ENCODE data around the gene MYL3.
A peak's percentile ranks its signal among the peaks of the same experiment; 100 is the strongest.

The MYL3 gene

DNA sequence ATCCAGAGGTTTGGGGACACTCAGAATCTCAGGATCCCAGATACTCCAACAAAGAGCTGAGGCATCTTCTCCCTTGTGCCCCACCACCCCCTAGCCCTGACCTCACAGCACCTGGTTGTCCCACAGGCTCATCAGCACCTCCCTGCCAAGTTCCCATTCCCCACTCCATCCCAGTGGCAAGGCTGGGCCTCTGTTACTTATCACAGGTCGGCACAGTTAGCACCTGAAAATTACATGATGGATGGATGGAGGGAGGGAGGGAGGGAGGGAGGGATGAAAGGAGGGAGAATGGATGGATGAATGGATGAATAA, 12.8 kb downstream of the MYL3 start:
- TF ChIP-seq CTCF (IDR thresholded peaks at IDR 0.05; ENCODE audit: unreplicated experiment in 3 of 3), result no peak
- peaks cover 50% of the 10 kb centered on the region for H3K4me1 Mint-ChIP-seq
- H3K36me3 Mint-ChIP-seq (ENCODE audit: low read depth), result no peaks in the 10 kb centered on the region
- peak overlapping the region; percentile 93 to 99 (median 99) for H3K27ac Mint-ChIP-seq
- H3K9me3 Mint-ChIP-seq, result no peaks in the 10 kb centered on the region
- H3K4me3 Mint-ChIP-seq, result no peak overlapping the region
- H3K27me3 Mint-ChIP-seq (ENCODE audit: low read depth), result peaks cover 7% of the 10 kb centered on the region

DNA sequence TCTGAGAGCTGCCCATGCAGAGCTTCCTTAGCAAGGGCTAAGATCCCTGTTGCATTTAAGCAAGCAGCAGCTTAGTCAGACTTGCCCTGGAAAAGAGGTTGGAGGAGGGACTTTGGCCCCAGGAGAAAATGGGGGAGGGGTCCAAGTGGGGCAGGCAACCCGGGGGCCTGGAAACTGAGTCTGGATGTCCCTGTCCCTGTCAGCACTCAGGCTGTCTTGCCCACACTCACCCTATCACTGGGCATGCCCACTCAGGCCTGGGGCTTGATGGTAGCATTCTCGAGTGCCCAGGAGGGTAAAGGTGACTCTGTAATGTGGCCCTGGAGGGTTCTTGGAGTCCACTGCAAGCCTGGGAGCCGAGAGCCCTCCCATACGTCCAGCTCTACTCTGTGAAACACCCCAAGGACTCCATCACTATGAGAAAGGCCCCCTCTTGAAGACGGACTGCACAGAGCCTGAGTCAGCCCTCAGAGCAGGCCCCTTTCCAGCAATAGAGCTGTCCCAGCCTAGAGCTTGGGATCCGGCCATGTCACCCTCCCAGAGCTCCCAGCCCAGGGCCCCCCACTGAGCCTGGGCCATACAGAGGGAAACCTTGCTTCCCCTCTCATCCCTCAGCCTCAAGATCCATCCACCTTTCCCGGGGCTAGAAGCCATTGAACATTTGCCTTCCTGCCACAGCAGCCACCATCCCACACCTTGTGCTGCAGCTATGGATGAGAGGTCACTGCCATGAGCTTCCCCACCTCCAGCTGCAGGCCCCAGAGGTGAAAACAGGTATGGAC, 13.4 kb downstream of the MYL3 start:
- no peak for TF ChIP-seq CTCF (IDR thresholded peaks at IDR 0.05; ENCODE audit: unreplicated experiment in 3 of 3)
- H3K4me3 Mint-ChIP-seq, result peak overlapping the region in 2 of 3 experiments; percentile 36 to 58
- H3K27ac Mint-ChIP-seq, result peak overlapping the region; percentile 93 to 99 (median 99)
- H3K27me3 Mint-ChIP-seq (ENCODE audit: low read depth), result peaks cover 7% of the 10 kb centered on the region
- H3K9me3 Mint-ChIP-seq, result no peaks in the 10 kb centered on the region
- no peaks in the 10 kb centered on the region for H3K36me3 Mint-ChIP-seq (ENCODE audit: low read depth)
- peaks cover 50% of the 10 kb centered on the region for H3K4me1 Mint-ChIP-seq

GRCh38 chr3:46849045-46849631, 14.1 kb downstream of the MYL3 start:
- Mint-ChIP-seq H3K4me3 (peak overlapping the region; percentile 2 to 58 (median 36)), H3K36me3 (ENCODE audit: low read depth) (no peaks in the 10 kb centered on the region), H3K4me1 (peaks cover 50% of the 10 kb centered on the region), H3K27me3 (ENCODE audit: low read depth) (peaks cover 1% of the 10 kb centered on the region), H3K9me3 (no peaks in the 10 kb centered on the region), H3K27ac (peak overlapping the region; percentile 93 to 99 (median 99))
- TF ChIP-seq CTCF (IDR thresholded peaks at IDR 0.05; ENCODE audit: unreplicated experiment in 3 of 3), result no peak

DNA sequence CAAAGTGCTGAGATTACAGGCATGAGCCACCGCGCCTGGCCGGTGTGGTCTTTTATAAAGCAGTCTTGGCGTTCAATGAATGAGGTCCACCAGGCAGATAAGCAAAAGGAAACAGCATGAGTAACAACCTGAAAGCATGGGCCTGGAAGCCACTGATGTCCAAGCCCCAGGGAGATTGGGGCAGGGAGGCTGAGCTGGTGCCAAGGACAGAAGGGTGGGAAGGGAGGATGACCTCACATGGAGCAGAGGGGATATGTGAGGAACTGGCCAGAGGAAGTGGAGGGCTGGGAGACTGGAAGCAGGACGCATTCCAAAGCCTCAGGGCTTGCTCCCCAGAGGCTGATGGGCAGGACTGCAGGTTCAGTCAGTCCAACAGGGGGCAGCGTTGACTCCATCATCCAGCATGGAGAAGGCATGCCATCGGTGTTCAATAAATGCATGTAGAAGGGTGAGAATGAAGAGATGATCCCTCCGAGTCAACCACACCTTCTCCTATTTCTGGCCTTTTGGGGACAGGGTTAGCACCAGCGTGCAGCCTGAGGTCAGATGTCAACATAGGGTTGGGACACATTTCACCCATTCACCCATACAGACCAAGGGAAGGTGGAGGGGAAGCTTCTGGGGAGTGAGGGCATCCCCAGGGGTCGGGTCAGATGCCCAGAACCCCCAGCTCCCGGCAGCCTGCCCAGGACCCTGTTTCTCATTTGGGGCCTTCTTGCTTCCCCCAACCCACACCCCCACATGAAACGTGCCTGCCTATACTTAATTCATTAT, 14.8 kb downstream of the MYL3 start:
- Mint-ChIP-seq H3K27me3 (ENCODE audit: low read depth) (no peaks in the 10 kb centered on the region), H3K4me1 (peaks cover 50% of the 10 kb centered on the region), H3K4me3 (peak overlapping the region; percentile 36 to 63 (median 58)), H3K36me3 (ENCODE audit: low read depth) (peaks cover 4% of the 10 kb centered on the region), H3K27ac (peak overlapping the region; percentile 93 to 99 (median 99)), H3K9me3 (peaks cover 4% of the 10 kb centered on the region)
- peak; percentile 42 to 56 (median 53) for TF ChIP-seq CTCF (IDR thresholded peaks at IDR 0.05; ENCODE audit: unreplicated experiment in 3 of 3)

- peaks cover 10% of the 10 kb centered on the region for H3K9me3 Mint-ChIP-seq
- H3K36me3 Mint-ChIP-seq (ENCODE audit: low read depth), result peaks cover 9% of the 10 kb centered on the region
- no peak for TF ChIP-seq CTCF (IDR thresholded peaks at IDR 0.05; ENCODE audit: unreplicated experiment in 3 of 3)
- H3K27me3 Mint-ChIP-seq (ENCODE audit: low read depth), result no peaks in the 10 kb centered on the region
- peak overlapping the region; percentile 93 to 99 (median 99) for H3K27ac Mint-ChIP-seq
- H3K4me3 Mint-ChIP-seq, result peak overlapping the region in 2 of 3 experiments; percentile 39 to 66
- peaks cover 45% of the 10 kb centered on the region for H3K4me1 Mint-ChIP-seq
Measured at GRCh38 chr3:46847744-46848143, 15.5 kb downstream of the MYL3 start.
